ENCODE data around the gene MOGAT1. TPM values are rescaled to one million over a fixed set of nuclear protein-coding genes. Genes with fewer than 3 reads are reported as not detected.

The MOGAT1 gene
- total and polyA plus RNA-seq, 9 of the 15 experiments (the other 6 are each of a cell fraction or from before 2014, with no cell fraction given), result not detected

DNA sequence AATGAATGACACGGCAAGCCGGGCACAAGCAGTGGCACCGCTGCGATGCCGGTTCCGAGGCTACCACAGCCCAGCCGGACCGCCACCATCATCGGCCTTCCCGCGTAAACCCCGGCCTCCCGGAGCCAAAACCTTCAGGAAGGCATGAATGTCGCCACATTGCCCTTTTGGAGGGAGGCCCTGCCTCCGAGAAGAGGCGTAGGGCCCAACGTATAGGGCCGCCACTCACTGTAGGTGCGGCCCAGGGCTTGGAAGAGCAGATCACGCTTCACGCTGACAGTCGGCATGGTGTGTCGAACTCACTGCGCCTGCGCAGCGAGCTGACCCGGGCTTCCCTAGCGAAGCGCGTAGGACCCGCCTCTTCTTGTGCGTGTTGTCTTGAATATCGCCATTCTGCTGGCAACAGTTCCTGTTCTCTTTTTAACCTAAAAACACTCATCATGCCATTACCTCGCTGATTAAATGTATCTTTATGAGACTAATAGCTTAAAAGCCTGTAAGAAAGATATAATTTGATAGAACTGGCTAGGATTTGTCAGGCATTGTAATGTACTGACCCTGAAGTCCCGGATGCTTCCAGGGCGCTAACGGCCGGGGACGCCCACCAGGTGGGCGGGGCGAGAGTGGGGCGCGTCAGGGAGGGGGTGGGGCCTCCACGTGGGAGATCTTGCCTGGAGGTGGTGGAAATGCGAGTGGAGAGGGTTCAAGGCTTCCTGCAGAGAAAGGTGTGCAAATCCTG, 15.5 kb upstream of the MOGAT1 start, which contains the start of gene FARSB (continued):
- TF ChIP-seq, protein P1, sequence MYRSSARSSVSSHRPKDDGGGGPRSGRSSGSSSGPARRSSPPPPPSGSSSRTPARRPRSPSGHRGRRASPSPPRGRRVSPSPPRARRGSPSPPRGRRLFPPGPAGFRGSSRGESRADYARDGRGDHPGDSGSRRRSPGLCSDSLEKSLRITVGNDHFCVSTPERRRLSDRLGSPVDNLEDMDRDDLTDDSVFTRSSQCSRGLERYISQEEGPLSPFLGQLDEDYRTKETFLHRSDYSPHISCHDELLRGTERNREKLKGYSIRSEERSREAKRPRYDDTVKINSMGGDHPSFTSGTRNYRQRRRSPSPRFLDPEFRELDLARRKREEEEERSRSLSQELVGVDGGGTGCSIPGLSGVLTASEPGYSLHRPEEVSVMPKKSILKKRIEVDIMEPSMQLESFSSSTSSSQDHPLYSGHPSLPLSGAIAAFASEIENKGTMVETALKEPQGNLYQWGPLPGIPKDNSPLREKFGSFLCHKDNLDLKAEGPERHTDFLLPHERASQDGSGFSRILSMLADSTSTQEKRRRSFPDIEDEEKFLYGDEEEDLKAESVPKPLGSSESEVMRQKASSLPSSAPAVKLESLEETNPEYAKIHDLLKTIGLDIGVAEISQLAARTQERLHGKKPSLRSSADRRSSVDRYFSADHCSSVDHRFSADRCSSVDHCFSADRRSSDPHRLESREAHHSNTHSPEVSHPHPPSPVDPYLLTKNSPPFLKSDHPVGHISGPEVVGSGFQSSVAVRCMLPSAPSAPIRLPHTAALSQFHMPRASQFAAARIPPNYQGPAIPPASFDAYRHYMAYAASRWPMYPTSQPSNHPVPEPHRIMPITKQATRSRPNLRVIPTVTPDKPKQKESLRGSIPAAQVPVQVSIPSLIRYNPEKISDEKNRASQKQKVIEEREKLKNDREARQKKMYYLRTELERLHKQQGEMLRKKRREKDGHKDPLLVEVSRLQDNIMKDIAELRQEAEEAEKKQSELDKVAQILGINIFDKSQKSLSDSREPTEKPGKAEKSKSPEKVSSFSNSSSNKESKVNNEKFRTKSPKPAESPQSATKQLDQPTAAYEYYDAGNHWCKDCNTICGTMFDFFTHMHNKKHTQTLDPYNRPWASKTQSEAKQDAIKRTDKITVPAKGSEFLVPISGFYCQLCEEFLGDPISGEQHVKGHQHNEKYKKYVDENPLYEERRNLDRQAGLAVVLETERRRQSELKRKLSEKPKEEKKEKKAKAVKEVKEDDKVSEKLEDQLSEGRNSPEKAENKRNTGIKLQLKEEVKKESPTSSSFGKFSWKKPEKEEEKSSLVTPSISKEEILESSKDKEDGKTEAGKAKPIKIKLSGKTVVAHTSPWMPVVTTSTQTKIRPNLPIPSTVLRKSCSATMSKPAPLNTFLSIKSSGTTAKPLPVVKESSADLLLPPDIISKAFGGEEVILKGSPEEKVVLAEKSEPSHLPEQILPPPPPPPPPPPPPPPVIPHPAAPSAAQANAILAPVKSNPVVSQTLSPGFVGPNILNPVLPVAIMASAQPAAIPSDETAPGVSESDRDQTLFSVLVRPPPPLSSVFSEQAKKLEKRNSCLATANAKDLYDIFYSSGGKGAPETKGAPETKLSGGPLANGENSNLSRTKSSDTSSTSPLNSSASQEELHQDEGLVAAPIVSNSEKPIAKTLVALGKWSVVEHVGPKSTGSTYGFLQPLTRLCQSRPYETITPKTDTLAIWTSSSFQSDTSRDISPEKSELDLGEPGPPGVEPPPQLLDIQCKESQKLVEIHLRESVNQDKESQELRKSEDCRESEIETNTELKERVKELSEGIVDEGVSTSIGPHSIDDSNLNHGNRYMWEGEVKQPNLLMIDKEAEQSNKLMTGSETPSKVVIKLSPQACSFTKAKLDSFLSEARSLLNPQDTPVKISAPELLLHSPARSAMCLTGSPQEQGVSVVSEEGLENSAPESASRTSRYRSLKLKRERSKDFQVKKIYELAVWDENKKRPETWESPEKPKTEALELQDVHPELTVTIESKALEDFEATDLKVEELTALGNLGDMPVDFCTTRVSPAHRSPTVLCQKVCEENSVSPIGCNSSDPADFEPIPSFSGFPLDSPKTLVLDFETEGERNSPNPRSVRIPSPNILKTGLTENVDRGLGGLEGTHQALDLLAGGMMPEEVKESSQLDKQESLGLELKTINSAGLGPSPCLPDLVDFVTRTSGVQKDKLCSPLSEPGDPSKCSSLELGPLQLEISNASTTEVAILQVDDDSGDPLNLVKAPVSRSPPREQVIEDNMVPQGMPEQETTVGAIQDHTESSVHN (IDR thresholded peaks at IDR 0.05; ENCODE audit: borderline replicate concordance in 1 of 2, low read depth in 1 of 2), result no peak
- TF ChIP-seq MCM5 (IDR thresholded peaks at IDR 0.05; ENCODE audit: low read depth), result no peak
- TF ChIP-seq ZBTB8A (IDR thresholded peaks at IDR 0.05; ENCODE audit: partially characterized antibody), result no peak
- TF ChIP-seq ZNF766 (CRISPR knock-in tag; conservative IDR thresholded peaks at IDR 0.05), result no peak
- TF ChIP-seq L3MBTL2 (IDR thresholded peaks at IDR 0.05), result peak; percentile 60; the same call in 1 of the 2 replicates
- peak; percentile 86 for TF ChIP-seq RBFOX2 (IDR thresholded peaks at IDR 0.05; ENCODE audit: low read depth, low read length)
- no peak for TF ChIP-seq EHMT2 (IDR thresholded peaks at IDR 0.05)
- TF ChIP-seq, protein P2, sequence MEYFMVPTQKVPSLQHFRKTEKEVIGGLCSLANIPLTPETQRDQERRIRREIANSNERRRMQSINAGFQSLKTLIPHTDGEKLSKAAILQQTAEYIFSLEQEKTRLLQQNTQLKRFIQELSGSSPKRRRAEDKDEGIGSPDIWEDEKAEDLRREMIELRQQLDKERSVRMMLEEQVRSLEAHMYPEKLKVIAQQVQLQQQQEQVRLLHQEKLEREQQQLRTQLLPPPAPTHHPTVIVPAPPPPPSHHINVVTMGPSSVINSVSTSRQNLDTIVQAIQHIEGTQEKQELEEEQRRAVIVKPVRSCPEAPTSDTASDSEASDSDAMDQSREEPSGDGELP (CRISPR knock-in tag; IDR thresholded peaks at IDR 0.05; ENCODE audit: borderline replicate concordance), result peak; percentile 19; the same call in 1 of the 2 replicates
- no peak for TF ChIP-seq U2AF2 (optimal IDR thresholded peaks at IDR 0.05; ENCODE audit: low read depth, low read length)
- no peak; the same call in 1 of the 2 replicates for TF ChIP-seq TARDBP (IDR thresholded peaks at IDR 0.05)
- no peak for TF ChIP-seq KAT2B (IDR thresholded peaks at IDR 0.05; ENCODE audit: low read depth, low read length)
- no peak for TF ChIP-seq SIRT6 (IDR thresholded peaks at IDR 0.05; ENCODE audit: low read depth, low read length)
- TF ChIP-seq ZNF583 (CRISPR knock-in tag; IDR thresholded peaks at IDR 0.05), result no peak
- TF ChIP-seq, protein P3, sequence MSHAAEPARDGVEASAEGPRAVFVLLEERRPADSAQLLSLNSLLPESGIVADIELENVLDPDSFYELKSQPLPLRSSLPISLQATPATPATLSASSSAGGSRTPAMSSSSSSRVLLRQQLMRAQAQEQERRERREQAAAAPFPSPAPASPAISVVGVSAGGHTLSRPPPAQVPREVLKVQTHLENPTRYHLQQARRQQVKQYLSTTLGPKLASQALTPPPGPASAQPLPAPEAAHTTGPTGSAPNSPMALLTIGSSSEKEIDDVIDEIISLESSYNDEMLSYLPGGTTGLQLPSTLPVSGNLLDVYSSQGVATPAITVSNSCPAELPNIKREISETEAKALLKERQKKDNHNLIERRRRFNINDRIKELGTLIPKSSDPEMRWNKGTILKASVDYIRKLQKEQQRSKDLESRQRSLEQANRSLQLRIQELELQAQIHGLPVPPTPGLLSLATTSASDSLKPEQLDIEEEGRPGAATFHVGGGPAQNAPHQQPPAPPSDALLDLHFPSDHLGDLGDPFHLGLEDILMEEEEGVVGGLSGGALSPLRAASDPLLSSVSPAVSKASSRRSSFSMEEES (CRISPR knock-in tag; IDR thresholded peaks at IDR 0.05), result no peak
- TF ChIP-seq KLF16 (IDR thresholded peaks at IDR 0.05), result no peak
- peak; percentile 86 for TF ChIP-seq SP1 (CRISPR knock-in tag; IDR thresholded peaks at IDR 0.05)
- TF ChIP-seq, protein P4, sequence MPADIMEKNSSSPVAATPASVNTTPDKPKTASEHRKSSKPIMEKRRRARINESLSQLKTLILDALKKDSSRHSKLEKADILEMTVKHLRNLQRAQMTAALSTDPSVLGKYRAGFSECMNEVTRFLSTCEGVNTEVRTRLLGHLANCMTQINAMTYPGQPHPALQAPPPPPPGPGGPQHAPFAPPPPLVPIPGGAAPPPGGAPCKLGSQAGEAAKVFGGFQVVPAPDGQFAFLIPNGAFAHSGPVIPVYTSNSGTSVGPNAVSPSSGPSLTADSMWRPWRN (IDR thresholded peaks at IDR 0.05; ENCODE audit: low read depth), result no peak
- TF ChIP-seq HLTF (IDR thresholded peaks at IDR 0.05), result no peak
